RWPE2 (cell line): ENCODE measurements around the gene EPB41L5.
"Not testable (repeated sequence)": the region's sequence is repeated elsewhere in the genome, so short reads cannot be mapped to it uniquely, and the experiment has no call there.

Source experiments
- ATAC-seq: fragments of 200-7000 bp; cut with Tn5 transposase; 3 replicates; pipeline ENCODE4 v1.9.1; 2021; ENCODE audit warnings: low read depth
- DNase-seq: peaks from one replicate; pipeline ENCODE4 v3.0.0-alpha.2; 2020; ENCODE audit warnings: low spot score
- H3K27ac ChIP-seq: fragments of 450-650 bp; 2 replicates; pipeline ENCODE4 v1.5.1; 2017; ENCODE audit warnings: mild to moderate bottlenecking; ENCODE audit not compliant: poor library complexity, severe bottlenecking
- H3K27me3 ChIP-seq: fragments of 250-450 bp; sonication (Bioruptor Pico); 2 replicates; pipeline ENCODE4 v1.5.1; 2021; ENCODE audit warnings: mild to moderate bottlenecking, moderate library complexity; ENCODE audit not compliant: insufficient read depth, poor library complexity, severe bottlenecking
- H3K36me3 ChIP-seq: fragments of 250-450 bp; sonication (Bioruptor Pico); 2 replicates; pipeline ENCODE4 v1.5.1; 2020; ENCODE audit warnings: low read depth, mild to moderate bottlenecking, moderate library complexity
- H3K4me1 ChIP-seq: fragments of 250-450 bp; sonication (Bioruptor Pico); 2 replicates; pipeline ENCODE4 v1.5.1; 2021; ENCODE audit warnings: mild to moderate bottlenecking, moderate library complexity; ENCODE audit not compliant: insufficient read depth, poor library complexity, severe bottlenecking
- H3K4me3 ChIP-seq: fragments of 250-450 bp; sonication (Bioruptor Pico); 2 replicates; pipeline ENCODE4 v1.5.1; 2021; ENCODE audit warnings: mild to moderate bottlenecking, moderate library complexity; ENCODE audit not compliant: severe bottlenecking
- H3K9me3 ChIP-seq: fragments of 250-450 bp; sonication (Bioruptor Pico); 2 replicates; pipeline ENCODE4 v1.5.1; 2021; ENCODE audit warnings: mild to moderate bottlenecking, moderate library complexity; ENCODE audit not compliant: severe bottlenecking
- TF ChIP-seq, protein P1 (sequence below): fragments of 450-650 bp; IDR thresholded peaks from one replicate; pipeline ENCODE4 v1.5.1; 2017; ENCODE audit warnings: mild to moderate bottlenecking, moderate library complexity; ENCODE audit not compliant: poor library complexity, severe bottlenecking

EPB41L5 gene

GRCh38 chr2:120133572-120134244 lies 120.8 kb downstream of the EPB41L5 start:
- no peak for DNase-seq
- Histone ChIP-seq H3K27ac (peak overlapping the region; percentile 6), H3K36me3 (no peaks in the 10 kb centered on the region), H3K27me3 (no peaks in the 10 kb centered on the region), H3K4me1 (peaks cover 3% of the 10 kb centered on the region), H3K9me3 (no peaks in the 10 kb centered on the region), H3K4me3 (no peak overlapping the region)
- no peak; the same call in 2 of the 3 replicates for ATAC-seq
- TF ChIP-seq, protein P1, sequence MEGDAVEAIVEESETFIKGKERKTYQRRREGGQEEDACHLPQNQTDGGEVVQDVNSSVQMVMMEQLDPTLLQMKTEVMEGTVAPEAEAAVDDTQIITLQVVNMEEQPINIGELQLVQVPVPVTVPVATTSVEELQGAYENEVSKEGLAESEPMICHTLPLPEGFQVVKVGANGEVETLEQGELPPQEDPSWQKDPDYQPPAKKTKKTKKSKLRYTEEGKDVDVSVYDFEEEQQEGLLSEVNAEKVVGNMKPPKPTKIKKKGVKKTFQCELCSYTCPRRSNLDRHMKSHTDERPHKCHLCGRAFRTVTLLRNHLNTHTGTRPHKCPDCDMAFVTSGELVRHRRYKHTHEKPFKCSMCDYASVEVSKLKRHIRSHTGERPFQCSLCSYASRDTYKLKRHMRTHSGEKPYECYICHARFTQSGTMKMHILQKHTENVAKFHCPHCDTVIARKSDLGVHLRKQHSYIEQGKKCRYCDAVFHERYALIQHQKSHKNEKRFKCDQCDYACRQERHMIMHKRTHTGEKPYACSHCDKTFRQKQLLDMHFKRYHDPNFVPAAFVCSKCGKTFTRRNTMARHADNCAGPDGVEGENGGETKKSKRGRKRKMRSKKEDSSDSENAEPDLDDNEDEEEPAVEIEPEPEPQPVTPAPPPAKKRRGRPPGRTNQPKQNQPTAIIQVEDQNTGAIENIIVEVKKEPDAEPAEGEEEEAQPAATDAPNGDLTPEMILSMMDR = no peak

GRCh38 chr2:120134263-120134662 lies 121.4 kb downstream of the EPB41L5 start:
- Histone ChIP-seq H3K36me3 (no peaks in the 10 kb centered on the region), H3K4me3 (no peak overlapping the region), H3K4me1 (peaks cover 3% of the 10 kb centered on the region), H3K27ac (peak overlapping the region; percentile 6), H3K9me3 (no peaks in the 10 kb centered on the region), H3K27me3 (no peaks in the 10 kb centered on the region)
- DNase-seq = peak; percentile 80
- TF ChIP-seq, protein P1 = no peak
- peak; percentile 100 for ATAC-seq

GRCh38 chr2:120135013-120135412 lies 122.1 kb downstream of the EPB41L5 start:
- DNase-seq, H3K9me3 ChIP-seq, H3K4me1 ChIP-seq, H3K4me3 ChIP-seq, H3K36me3 ChIP-seq, H3K27me3 ChIP-seq, ATAC-seq: not testable (repeated sequence)
- peak overlapping the region; percentile 6 for H3K27ac ChIP-seq

- no peaks in the 10 kb centered on the region for H3K4me1 ChIP-seq
- H3K36me3 ChIP-seq = no peaks in the 10 kb centered on the region
- no peaks in the 10 kb centered on the region for H3K9me3 ChIP-seq
- no peaks in the 10 kb centered on the region for H3K27me3 ChIP-seq
- DNase-seq (no peak), ATAC-seq (no peak)
- no peak overlapping the region for H3K27ac ChIP-seq
- H3K4me3 ChIP-seq = no peak overlapping the region
- TF ChIP-seq, protein P1 = no peak
Measured at GRCh38 chr2:120140866-120141265, 128.0 kb downstream of the EPB41L5 start.

DNA sequence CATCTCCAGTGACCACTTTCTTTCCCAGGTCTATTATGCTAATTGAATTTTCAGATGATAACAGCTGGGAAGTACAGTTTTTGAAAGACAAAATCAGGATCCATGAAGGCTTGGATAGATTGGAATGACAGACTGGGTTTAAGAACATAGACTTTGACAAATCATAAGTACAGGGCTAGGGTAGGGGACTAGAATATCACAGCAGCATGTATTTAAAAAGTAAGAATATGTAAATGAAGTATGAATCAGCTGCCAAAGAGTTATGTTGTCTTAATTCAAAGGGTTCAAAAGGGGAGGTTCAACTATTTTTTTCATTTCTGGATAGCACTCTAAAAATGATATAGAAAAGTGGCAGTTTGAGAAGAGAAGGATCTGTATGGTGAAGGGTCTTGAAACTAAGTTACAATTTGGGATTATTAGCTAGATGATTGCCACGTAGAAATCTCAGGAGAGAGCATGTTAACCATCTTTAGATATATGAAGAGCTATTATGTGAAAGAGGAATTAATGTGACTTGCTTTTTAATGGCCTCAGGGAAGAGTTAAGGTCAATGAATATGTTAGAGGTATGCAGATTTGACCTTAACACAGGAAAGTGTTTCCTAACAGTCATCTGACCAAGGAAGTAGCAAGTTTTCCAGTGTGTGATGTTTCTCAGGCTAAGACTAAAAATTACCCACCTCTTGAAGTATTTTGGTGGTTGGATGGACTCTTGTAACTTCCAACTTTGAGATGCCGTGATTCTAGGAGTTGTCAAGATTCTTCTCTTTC lies 128.6 kb downstream of the EPB41L5 start:
- Histone ChIP-seq H3K9me3 (no peaks in the 10 kb centered on the region), H3K4me3 (no peak overlapping the region), H3K4me1 (no peaks in the 10 kb centered on the region), H3K27ac (no peak overlapping the region), H3K27me3 (no peaks in the 10 kb centered on the region), H3K36me3 (no peaks in the 10 kb centered on the region)
- ATAC-seq (no peak), DNase-seq (no peak)
- TF ChIP-seq, protein P1 = no peak
